Body of pancreas (tissue), 4 donors: ENCODE measurements around the gene TUBB1. TPM values are rescaled to one million over a fixed set of nuclear protein-coding genes. Genes with fewer than 3 reads are reported as not detected.
A peak's percentile ranks its signal among the peaks of the same experiment; 100 is the strongest.

Experiments used
- ATAC-seq: fragments of 150-250 bp; one replicate; pipeline ENCODE4 v1.9.1; 2016
- DNase-seq, 4 donors: peaks; one replicate each; pipeline ENCODE4 v3.0.0-alpha.2; 2019
- H3K27ac ChIP-seq, 4 donors: fragments of 200-600 bp; sonication (generic); 1 replicate in 3 of 4; 2 replicates in 1 of 4; pipeline versions ENCODE4 v1.5.1 to v1.6.1; 2016 to 2019; ENCODE audit warnings: mild to moderate bottlenecking in 1 of 4, mixed read lengths in 1 of 4, moderate library complexity in 1 of 4
- H3K27me3 ChIP-seq, 2 donors: fragments of 200-600 bp; sonication (generic); one replicate each; pipeline ENCODE4 v1.6.0; 2016; ENCODE audit warnings: mild to moderate bottlenecking in 1 of 2
- H3K36me3 ChIP-seq, 2 donors: fragments of 200-600 bp; sonication (generic); replicated peaks in 1 of 2; 2 replicates each; pipeline ENCODE4 v1.5.1; 2016; ENCODE audit warnings: low read depth in 2 of 2; ENCODE audit not compliant: insufficient read depth in 1 of 2
- H3K4me1 ChIP-seq: fragments of 200-600 bp; sonication (generic); one replicate; pipeline ENCODE4 v1.6.0; 2016
- H3K4me3 ChIP-seq, 2 donors: fragments of 200-600 bp; sonication (generic); 1 replicate in 1 of 2; 2 replicates in 1 of 2; pipeline ENCODE4 v1.5.1; 2016 to 2019
- H3K9me3 ChIP-seq, 3 donors: fragments of 200-600 bp; sonication (generic); 1 replicate in 2 of 3; 2 replicates in 1 of 3; pipeline ENCODE4 v1.5.1; 2016
- CTCF ChIP-seq, 7 experiments: fragments of 450-650 bp in 4 of 7; fragments of 200-600 bp in 3 of 7; sonication (generic) in 3 of 7; IDR thresholded peaks; one replicate each; pipeline ENCODE4 v1.5.1; 2016 to 2019; ENCODE audit warnings: antibody characterized with exemption in 7 of 7
- POLR2A ChIP-seq, 3 donors: fragments of 450-650 bp; IDR thresholded peaks; one replicate each; pipeline ENCODE4 v1.6.1; 2016; ENCODE audit warnings: antibody characterized with exemption in 3 of 3, mild to moderate bottlenecking in 2 of 3
- WGBS, 2 donors: methylation state at CpG; one replicate each; pipeline ENCODE4 v1.1.5; 2017; 5-methylcytosine and 5-hydroxymethylcytosine counted together
- intact Hi-C: fragments of 100-400 bp; cut with DNase I; formaldehyde crosslinking; loops from one replicate; pipeline ENCODE4 v1.15.1; 2023
- total RNA-seq, 2 donors: library from RNA; depleted of rRNA; stranded (reverse); fragments of >200 nt; gene quantifications; one replicate each; pipeline ENCODE4 v1.1.0, GENCODE V29; 2016

The TUBB1 gene
- total RNA-seq, 2 donors from 2014 or later, result not detected

- no peak for TF ChIP-seq CTCF (IDR thresholded peaks at IDR 0.05)
- TF ChIP-seq POLR2A (IDR thresholded peaks at IDR 0.05), result no peak
- intact Hi-C loops, result no loop called here
- no peak for DNase-seq
- Histone ChIP-seq H3K27ac (peak overlapping the region in 1 of 4 donors; percentile 4), H3K9me3 (no peaks in the 10 kb centered on the region), H3K36me3 (no peaks in the 10 kb centered on the region), H3K27me3 (no peaks in the 10 kb centered on the region), H3K4me1 (no peaks in the 10 kb centered on the region), H3K4me3 (no peak overlapping the region)
- ATAC-seq, result no peak
- 90 to 92% methylated on average over 12 to 16 of the region's 16 CpGs for WGBS, 2 donors
These were observed 1.6 kb upstream of the TUBB1 start for GRCh38 chr20:59017493-59018231.

GRCh38 chr20:59018817-59019216 lies 412 bp upstream of the TUBB1 start:
- no peaks in the 10 kb centered on the region for H3K27me3 ChIP-seq
- TF ChIP-seq POLR2A (IDR thresholded peaks at IDR 0.05) (no peak), CTCF (IDR thresholded peaks at IDR 0.05) (no peak)
- intact Hi-C loops, result no loop called here
- H3K4me3 ChIP-seq, result no peak overlapping the region
- ATAC-seq (no peak), DNase-seq (no peak)
- no peaks in the 10 kb centered on the region for H3K4me1 ChIP-seq
- no peaks in the 10 kb centered on the region for H3K36me3 ChIP-seq
- no peak overlapping the region for H3K27ac ChIP-seq
- H3K9me3 ChIP-seq, result no peaks in the 10 kb centered on the region
- 93 to 94% methylated on average over 10 of the region's 10 CpGs for WGBS, 2 donors

DNA sequence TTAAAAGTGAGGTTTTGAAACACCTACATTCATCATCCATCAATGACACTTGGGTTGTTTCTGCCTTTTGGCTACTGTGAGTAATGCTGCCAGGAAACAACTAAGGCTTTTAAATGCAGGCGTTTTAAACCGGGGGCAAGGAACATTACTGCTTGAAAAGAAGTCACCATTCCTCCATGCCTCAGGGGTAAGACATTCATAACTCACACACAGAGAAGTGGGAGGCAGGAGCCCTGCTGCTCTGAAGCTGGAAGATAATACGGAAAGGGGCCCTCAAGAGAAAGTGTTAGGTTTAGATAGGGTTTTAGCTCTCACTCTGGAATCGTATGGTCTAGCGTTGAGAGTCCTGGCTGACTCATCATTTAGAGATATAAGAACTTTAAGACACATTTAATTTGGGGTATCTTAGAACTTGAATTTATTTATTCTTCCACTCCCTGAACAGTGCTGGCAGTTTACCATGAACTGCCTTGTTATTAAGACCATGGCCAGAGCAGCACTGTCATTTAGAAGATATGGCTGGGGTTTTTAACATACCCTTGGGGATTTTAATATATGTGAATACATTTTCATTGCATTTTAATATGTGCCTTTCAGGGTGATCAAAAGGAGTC lies 1.8 kb downstream of the TUBB1 start:
- intact Hi-C loops, result no loop called here
- no peak overlapping the region for H3K27ac ChIP-seq
- H3K4me1 ChIP-seq, result peaks cover 7% of the 10 kb centered on the region
- no peak for TF ChIP-seq POLR2A (IDR thresholded peaks at IDR 0.05)
- no peak for TF ChIP-seq CTCF (IDR thresholded peaks at IDR 0.05)
- no peaks in the 10 kb centered on the region for H3K9me3 ChIP-seq
- no peak for DNase-seq
- no peaks in the 10 kb centered on the region for H3K27me3 ChIP-seq
- H3K4me3 ChIP-seq, result no peak overlapping the region
- peaks cover 0 to 5% of the 10 kb centered on the region in 2 donors for H3K36me3 ChIP-seq
- no peak for ATAC-seq
- WGBS, 2 donors, result 77 to 85% methylated on average over 5 of the region's 5 CpGs

GRCh38 chr20:59022754-59023153 lies 3.5 kb downstream of the TUBB1 start:
- H3K9me3 ChIP-seq, result no peaks in the 10 kb centered on the region
- whole genome bisulfite sequencing, 2 donors, result 93 to 94% methylated on average over 15 of the region's 15 CpGs
- no peak overlapping the region for H3K27ac ChIP-seq
- peaks cover 0 to 5% of the 10 kb centered on the region in 2 donors for H3K36me3 ChIP-seq
- TF ChIP-seq POLR2A (IDR thresholded peaks at IDR 0.05) (no peak), CTCF (IDR thresholded peaks at IDR 0.05) (no peak)
- no peak for DNase-seq
- H3K4me1 ChIP-seq, result peaks cover 15% of the 10 kb centered on the region
- no peak for ATAC-seq
- no peaks in the 10 kb centered on the region for H3K27me3 ChIP-seq
- intact Hi-C loops, result no loop called here
- no peak overlapping the region for H3K4me3 ChIP-seq
